Colonic mucosa (tissue), 4 donors: ENCODE data around the gene PLG. TPM values are rescaled to one million over a fixed set of nuclear protein-coding genes. Genes with fewer than 3 reads are reported as not detected.

Experiments
- DNase-seq: peaks from one replicate; pipeline ENCODE4 v3.0.0-alpha.2; 2020
- H3K27ac ChIP-seq: fragments of 200-600 bp; one replicate; pipeline ENCODE4 v1.8.0; 2021
- H3K27me3 ChIP-seq: fragments of 200-600 bp; one replicate; pipeline ENCODE4 v1.8.0; 2021
- H3K36me3 ChIP-seq: fragments of 200-600 bp; one replicate; pipeline ENCODE4 v1.8.0; 2021
- H3K4me1 ChIP-seq: fragments of 200-600 bp; one replicate; pipeline ENCODE4 v1.8.0; 2021; ENCODE audit warnings: mild to moderate bottlenecking
- H3K4me3 ChIP-seq: fragments of 200-600 bp; one replicate; pipeline ENCODE4 v1.8.0; 2021
- H3K9ac ChIP-seq, 2 donors: one replicate each; pipeline ENCODE4 v1.7.0; 2013; ENCODE audit warnings: control low read depth in 2 of 2, low read depth in 2 of 2, low read length in 2 of 2
- H3K9me3 ChIP-seq: fragments of 200-600 bp; one replicate; pipeline ENCODE4 v1.8.0; 2021
- intact Hi-C: fragments of 100-400 bp; cut with DNase I; formaldehyde crosslinking; loops from one replicate; pipeline ENCODE4 v1.14.1; 2022
- total RNA-seq, 2 donors: library from RNA; stranded (reverse); fragmentation: NEBNext Ultra II Directional in 1 of 2; extraction: Animal tissue kit (Norgen Biotek cat#: 25700) in 1 of 2; gene quantifications; one replicate each; pipeline ENCODE4 v1.2.1, GENCODE V29; 2021
- TF ChIP-seq, protein P1 (sequence below): fragments of 200-600 bp; IDR thresholded peaks from one replicate; pipeline ENCODE4 v1.8.0; 2022; ENCODE audit warnings: antibody characterized with exemption, mild to moderate bottlenecking
- donor health status: healthy.
- donor health status: DM: no; HTN: no; CAD: no.
- donor health status: DM: no; HTN: no; CAD: no.

The PLG gene
- total RNA-seq, 2 donors from 2014 or later = 0.16 to 1.3 TPM

DNA sequence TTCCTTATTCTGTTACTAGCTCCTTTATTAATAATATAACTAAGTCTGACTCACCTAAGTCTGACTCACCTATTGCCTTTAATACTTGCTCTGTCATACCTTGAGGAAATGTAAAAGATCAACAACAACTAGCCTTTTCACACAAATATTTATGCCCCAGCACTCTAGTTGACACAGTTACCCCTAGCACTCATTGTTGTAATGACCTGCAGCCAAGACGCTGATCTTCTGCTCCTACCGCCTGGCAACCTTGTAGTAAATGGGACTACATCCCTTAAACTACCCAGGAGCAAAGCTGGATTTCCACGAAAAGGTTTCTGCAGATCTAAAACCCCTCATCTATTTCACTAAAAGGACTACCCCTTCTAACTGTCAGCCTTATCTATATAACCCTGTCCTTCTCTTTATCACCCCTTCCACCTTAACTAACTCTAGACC is 90.0 kb downstream of the PLG start:
- Histone ChIP-seq H3K9ac (no peak overlapping the region), H3K27me3 (no peaks in the 10 kb centered on the region), H3K27ac (no peak overlapping the region), H3K9me3 (no peaks in the 10 kb centered on the region), H3K4me3 (no peak overlapping the region), H3K36me3 (no peaks in the 10 kb centered on the region), H3K4me1 (no peaks in the 10 kb centered on the region)
- no peak for DNase-seq
- TF ChIP-seq, protein P1, sequence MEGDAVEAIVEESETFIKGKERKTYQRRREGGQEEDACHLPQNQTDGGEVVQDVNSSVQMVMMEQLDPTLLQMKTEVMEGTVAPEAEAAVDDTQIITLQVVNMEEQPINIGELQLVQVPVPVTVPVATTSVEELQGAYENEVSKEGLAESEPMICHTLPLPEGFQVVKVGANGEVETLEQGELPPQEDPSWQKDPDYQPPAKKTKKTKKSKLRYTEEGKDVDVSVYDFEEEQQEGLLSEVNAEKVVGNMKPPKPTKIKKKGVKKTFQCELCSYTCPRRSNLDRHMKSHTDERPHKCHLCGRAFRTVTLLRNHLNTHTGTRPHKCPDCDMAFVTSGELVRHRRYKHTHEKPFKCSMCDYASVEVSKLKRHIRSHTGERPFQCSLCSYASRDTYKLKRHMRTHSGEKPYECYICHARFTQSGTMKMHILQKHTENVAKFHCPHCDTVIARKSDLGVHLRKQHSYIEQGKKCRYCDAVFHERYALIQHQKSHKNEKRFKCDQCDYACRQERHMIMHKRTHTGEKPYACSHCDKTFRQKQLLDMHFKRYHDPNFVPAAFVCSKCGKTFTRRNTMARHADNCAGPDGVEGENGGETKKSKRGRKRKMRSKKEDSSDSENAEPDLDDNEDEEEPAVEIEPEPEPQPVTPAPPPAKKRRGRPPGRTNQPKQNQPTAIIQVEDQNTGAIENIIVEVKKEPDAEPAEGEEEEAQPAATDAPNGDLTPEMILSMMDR = no peak
- intact Hi-C loops = no loop called here

DNA sequence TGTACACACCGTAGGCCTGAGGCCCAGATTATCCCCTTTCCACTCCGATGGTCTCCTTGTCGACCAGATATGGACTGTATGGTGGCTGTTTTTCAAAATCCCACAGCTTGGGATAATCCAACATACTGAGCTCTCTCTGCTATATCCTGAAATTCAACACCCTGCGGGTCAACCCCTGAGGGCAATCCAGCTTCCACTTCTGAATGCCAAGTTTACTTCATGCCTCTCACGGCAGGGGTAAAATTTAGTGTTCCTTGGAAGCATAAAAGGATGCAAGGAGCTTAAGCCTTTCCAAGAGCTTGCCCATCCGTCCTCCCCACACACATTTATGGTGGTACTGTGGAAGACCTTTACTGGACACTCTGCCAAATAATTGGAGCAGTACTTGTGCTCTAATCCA is 90.7 kb downstream of the PLG start:
- Histone ChIP-seq H3K9me3 (no peaks in the 10 kb centered on the region), H3K9ac (no peak overlapping the region), H3K4me1 (no peaks in the 10 kb centered on the region), H3K36me3 (no peaks in the 10 kb centered on the region), H3K27me3 (no peaks in the 10 kb centered on the region), H3K4me3 (no peak overlapping the region), H3K27ac (no peak overlapping the region)
- intact Hi-C loops = no loop called here
- TF ChIP-seq, protein P1 = no peak
- DNase-seq = no peak

DNA sequence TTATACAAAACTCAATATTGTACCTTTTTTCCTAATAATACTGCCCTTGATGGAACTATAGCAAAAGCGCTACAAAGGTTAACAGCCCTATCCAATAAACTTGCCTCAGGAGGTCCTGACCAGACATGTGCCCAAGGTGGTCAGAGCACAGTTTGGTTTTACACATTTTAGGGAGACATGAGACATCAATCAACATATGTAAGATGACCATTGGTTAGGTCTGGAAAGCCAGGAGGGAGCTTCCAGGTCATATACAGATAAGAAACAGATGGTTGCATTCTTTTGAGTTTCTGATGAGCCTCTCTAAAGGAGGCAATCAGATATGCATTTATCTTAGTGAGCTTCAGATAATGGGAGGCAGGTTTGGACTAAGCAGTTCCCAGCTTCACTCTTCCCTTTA is 91.6 kb downstream of the PLG start:
- Histone ChIP-seq H3K9me3 (no peaks in the 10 kb centered on the region), H3K36me3 (no peaks in the 10 kb centered on the region), H3K4me1 (no peaks in the 10 kb centered on the region), H3K27me3 (no peaks in the 10 kb centered on the region), H3K27ac (no peak overlapping the region), H3K4me3 (no peak overlapping the region), H3K9ac (no peak overlapping the region)
- intact Hi-C loops = no loop called here
- DNase-seq = no peak
- TF ChIP-seq, protein P1 = no peak

DNA sequence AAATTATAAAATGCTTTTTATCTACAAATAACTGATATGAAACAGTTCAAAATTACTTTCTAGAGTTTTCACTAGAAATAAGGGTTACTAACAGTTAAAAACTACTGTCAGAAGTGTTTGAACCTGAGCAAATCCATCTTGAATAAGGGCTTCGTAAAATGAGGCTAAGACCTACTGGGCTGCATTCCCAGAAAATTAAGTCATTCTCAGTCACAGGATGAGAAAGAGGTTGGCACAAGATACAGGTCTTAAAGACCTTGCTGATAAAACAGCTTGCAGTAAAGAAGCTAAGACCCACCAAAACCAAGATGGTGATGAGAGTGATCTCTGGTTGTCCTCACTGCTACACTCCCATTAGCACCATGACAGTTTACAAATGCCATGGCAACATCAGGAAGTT is 93.7 kb downstream of the PLG start:
- no peaks in the 10 kb centered on the region for H3K9me3 ChIP-seq
- TF ChIP-seq, protein P1 = no peak
- H3K27ac ChIP-seq = no peak overlapping the region
- no peaks in the 10 kb centered on the region for H3K4me1 ChIP-seq
- H3K9ac ChIP-seq = no peak overlapping the region
- intact Hi-C loops = no loop called here
- no peak for DNase-seq
- H3K27me3 ChIP-seq = no peaks in the 10 kb centered on the region
- no peaks in the 10 kb centered on the region for H3K36me3 ChIP-seq
- H3K4me3 ChIP-seq = no peak overlapping the region

DNA sequence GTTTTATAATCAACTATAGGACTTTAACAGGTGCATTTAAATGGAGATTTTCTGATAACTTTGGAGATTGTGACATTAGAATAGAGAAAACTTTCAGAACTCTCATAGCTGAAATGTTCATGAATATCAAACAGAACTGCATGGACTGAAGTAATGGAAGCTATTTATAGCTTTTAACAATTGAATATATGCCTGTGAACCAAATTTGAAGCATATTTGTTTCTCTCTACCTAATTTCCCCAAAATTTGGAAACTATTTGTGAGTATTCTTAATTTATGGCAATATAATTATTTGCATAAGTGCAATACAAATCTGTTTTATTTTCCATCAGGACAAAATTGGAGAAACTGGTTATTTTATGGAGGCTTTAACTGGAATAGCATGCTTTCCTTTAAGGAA is 96.6 kb downstream of the PLG start:
- TF ChIP-seq, protein P1 = no peak
- H3K4me3 ChIP-seq = no peak overlapping the region
- H3K9ac ChIP-seq = no peak overlapping the region
- intact Hi-C loops = no loop called here
- H3K4me1 ChIP-seq = no peaks in the 10 kb centered on the region
- H3K9me3 ChIP-seq = no peaks in the 10 kb centered on the region
- no peaks in the 10 kb centered on the region for H3K36me3 ChIP-seq
- DNase-seq = no peak
- no peaks in the 10 kb centered on the region for H3K27me3 ChIP-seq
- H3K27ac ChIP-seq = no peak overlapping the region
